HEK293 (cell line): ENCODE data around the gene PUS7.

Experiments
- FEZF1 ChIP-seq: fragments of 450-650 bp; formaldehyde crosslinking; IDR thresholded peaks from 2 replicates; pipeline ENCODE4 v1.5.1; 2016; ENCODE audit warnings: missing biosample characterization, missing genetic modification characterization
- HOXC10 ChIP-seq: sonication (generic); formaldehyde crosslinking; IDR thresholded peaks from 2 replicates; pipeline ENCODE4 v1.8.1; 2023; ENCODE audit warnings: mild to moderate bottlenecking, missing genetic modification reagents
- KLF1 ChIP-seq: fragments of 450-650 bp; formaldehyde crosslinking; IDR thresholded peaks from 2 replicates; pipeline ENCODE4 v1.5.1; 2016; ENCODE audit warnings: missing biosample characterization, missing genetic modification characterization
- MZF1 ChIP-seq: fragments of 450-650 bp; formaldehyde crosslinking; IDR thresholded peaks from 2 replicates; pipeline ENCODE4 v1.5.1; 2017; ENCODE audit warnings: missing biosample characterization, missing genetic modification characterization, borderline replicate concordance
- WT1 ChIP-seq: fragments of 450-650 bp; formaldehyde crosslinking; IDR thresholded peaks from 2 replicates; pipeline ENCODE4 v1.5.1; 2016; ENCODE audit warnings: missing biosample characterization, missing genetic modification characterization
- ZBTB48 ChIP-seq: fragments of 450-650 bp; formaldehyde crosslinking; IDR thresholded peaks from 2 replicates; pipeline ENCODE4 v1.5.1; 2016; ENCODE audit warnings: missing biosample characterization, missing genetic modification characterization
- ZBTB8A ChIP-seq: fragments of 450-650 bp; formaldehyde crosslinking; IDR thresholded peaks from 2 replicates; pipeline ENCODE4 v1.5.1; 2016; ENCODE audit warnings: missing biosample characterization, missing genetic modification characterization
- ZNF266 ChIP-seq: fragments of 450-650 bp; formaldehyde crosslinking; IDR thresholded peaks from 2 replicates; pipeline ENCODE4 v1.5.1; 2016; ENCODE audit warnings: missing biosample characterization, missing genetic modification characterization, low read depth
- ZNF404 ChIP-seq: fragments of 450-650 bp; formaldehyde crosslinking; IDR thresholded peaks from 2 replicates; pipeline ENCODE4 v1.5.1; 2017; ENCODE audit warnings: missing biosample characterization, missing genetic modification characterization
- ZNF544 ChIP-seq: fragments of 450-650 bp; formaldehyde crosslinking; IDR thresholded peaks from 2 replicates; pipeline ENCODE4 v1.5.0; 2017; ENCODE audit warnings: missing biosample characterization, missing genetic modification characterization
- ZNF555 ChIP-seq: fragments of 450-650 bp; formaldehyde crosslinking; conservative IDR thresholded peaks from 2 replicates; pipeline ENCODE4 v1.5.1; 2017; ENCODE audit warnings: missing biosample characterization, mild to moderate bottlenecking, missing genetic modification characterization, inconsistent platforms
- ZNF747 ChIP-seq: fragments of 450-650 bp; formaldehyde crosslinking; IDR thresholded peaks from 2 replicates; pipeline ENCODE4 v1.5.1; 2016; ENCODE audit warnings: missing biosample characterization, missing genetic modification characterization
- ZNF777 ChIP-seq: fragments of 450-650 bp; formaldehyde crosslinking; IDR thresholded peaks from 2 replicates; pipeline ENCODE4 v1.5.1; 2017; ENCODE audit warnings: missing biosample characterization, missing genetic modification characterization, borderline replicate concordance
- ZNF791 ChIP-seq: fragments of 450-650 bp; formaldehyde crosslinking; IDR thresholded peaks from 2 replicates; pipeline ENCODE4 v1.5.1; 2016; ENCODE audit warnings: missing biosample characterization, missing genetic modification characterization
- ZNF837 ChIP-seq: fragments of 450-650 bp; formaldehyde crosslinking; IDR thresholded peaks from 2 replicates; pipeline ENCODE4 v1.5.1; 2016; ENCODE audit warnings: missing biosample characterization, missing genetic modification characterization
- TF ChIP-seq, protein P1 (sequence below): fragments of 450-650 bp; formaldehyde crosslinking; IDR thresholded peaks from 2 replicates; pipeline ENCODE4 v1.5.1; 2016; ENCODE audit warnings: missing biosample characterization, missing genetic modification characterization
- TF ChIP-seq, protein P2 (sequence below): fragments of 450-650 bp; formaldehyde crosslinking; IDR thresholded peaks from 2 replicates; pipeline ENCODE4 v1.5.1; 2016; ENCODE audit warnings: missing biosample characterization, missing genetic modification characterization
- TF ChIP-seq, protein P3 (sequence below): fragments of 450-650 bp; IDR thresholded peaks from 2 replicates; pipeline ENCODE4 v1.5.1; 2018; ENCODE audit warnings: missing biosample characterization, missing genetic modification characterization
- TF ChIP-seq, protein P4 (sequence below): fragments of 450-650 bp; formaldehyde crosslinking; conservative IDR thresholded peaks from 2 replicates; pipeline ENCODE4 v1.5.1; 2016; ENCODE audit warnings: low read depth, missing biosample characterization, missing genetic modification characterization
- TF ChIP-seq, protein P5 (sequence below): fragments of 450-650 bp; formaldehyde crosslinking; IDR thresholded peaks from 2 replicates; pipeline ENCODE4 v1.5.1; 2016; ENCODE audit warnings: missing biosample characterization, missing genetic modification characterization
- TF ChIP-seq, protein P6 (sequence below): fragments of 450-650 bp; IDR thresholded peaks from 2 replicates; pipeline ENCODE4 v1.5.1; 2018; ENCODE audit warnings: missing biosample characterization, mild to moderate bottlenecking, missing genetic modification characterization
- TF ChIP-seq, protein P7 (sequence below): fragments of 450-650 bp; formaldehyde crosslinking; IDR thresholded peaks from 2 replicates; pipeline ENCODE4 v1.5.1; 2016; ENCODE audit warnings: missing biosample characterization, missing genetic modification characterization

The PUS7 gene

DNA sequence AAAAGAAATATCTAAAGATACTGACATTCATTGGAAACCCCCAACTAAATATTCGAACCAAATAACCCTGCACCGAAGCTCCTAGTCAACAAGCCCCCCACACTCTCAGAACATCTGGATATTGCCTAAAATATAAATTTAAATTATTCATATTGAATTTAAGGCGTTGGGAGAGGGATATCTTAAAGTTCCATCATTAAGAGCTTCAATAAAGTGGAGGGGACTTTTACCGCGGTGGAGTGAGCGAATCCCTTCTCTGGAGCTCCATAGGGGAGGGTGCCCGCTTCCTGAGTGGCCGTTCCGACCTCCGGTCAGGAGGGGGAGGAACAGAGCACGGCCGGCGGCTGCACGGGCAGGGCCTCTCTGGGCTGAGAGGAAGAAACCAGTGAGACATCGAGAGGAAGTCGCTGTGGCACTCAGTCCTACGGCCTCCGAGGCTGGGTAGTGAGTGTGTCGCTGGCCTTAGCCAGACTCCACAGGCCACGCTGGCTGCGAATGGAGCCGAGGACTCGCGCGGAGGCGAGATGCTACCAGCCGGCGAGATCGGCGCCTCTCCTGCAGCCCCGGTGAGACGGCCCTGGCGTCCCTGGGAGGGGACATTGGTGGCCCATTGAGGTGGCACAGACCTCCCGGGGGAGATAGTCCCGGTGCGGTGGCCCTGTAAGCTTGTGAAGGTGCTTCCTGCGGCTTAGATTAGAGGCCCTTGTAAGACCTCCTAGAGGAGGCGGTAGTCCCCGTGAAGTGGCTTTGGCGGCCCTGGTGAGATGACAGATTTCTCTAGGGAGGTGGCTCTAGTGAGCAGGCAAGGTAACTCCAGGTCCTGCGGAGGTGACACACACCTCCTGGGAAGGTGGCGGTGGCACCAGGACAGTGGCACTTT lies 10.0 kb upstream of the PUS7 start, which contains the start of gene RINT1 (continued):
- TF ChIP-seq, protein P1, sequence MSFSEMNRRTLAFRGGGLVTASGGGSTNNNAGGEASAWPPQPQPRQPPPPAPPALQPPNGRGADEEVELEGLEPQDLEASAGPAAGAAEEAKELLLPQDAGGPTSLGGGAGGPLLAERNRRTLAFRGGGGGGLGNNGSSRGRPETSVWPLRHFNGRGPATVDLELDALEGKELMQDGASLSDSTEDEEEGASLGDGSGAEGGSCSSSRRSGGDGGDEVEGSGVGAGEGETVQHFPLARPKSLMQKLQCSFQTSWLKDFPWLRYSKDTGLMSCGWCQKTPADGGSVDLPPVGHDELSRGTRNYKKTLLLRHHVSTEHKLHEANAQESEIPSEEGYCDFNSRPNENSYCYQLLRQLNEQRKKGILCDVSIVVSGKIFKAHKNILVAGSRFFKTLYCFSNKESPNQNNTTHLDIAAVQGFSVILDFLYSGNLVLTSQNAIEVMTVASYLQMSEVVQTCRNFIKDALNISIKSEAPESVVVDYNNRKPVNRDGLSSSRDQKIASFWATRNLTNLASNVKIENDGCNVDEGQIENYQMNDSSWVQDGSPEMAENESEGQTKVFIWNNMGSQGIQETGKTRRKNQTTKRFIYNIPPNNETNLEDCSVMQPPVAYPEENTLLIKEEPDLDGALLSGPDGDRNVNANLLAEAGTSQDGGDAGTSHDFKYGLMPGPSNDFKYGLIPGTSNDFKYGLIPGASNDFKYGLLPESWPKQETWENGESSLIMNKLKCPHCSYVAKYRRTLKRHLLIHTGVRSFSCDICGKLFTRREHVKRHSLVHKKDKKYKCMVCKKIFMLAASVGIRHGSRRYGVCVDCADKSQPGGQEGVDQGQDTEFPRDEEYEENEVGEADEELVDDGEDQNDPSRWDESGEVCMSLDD = no peak
- TF ChIP-seq ZBTB8A = peak; percentile 32
- TF ChIP-seq ZNF404 (tag by site-specific recombination) = no peak
- TF ChIP-seq, protein P2, sequence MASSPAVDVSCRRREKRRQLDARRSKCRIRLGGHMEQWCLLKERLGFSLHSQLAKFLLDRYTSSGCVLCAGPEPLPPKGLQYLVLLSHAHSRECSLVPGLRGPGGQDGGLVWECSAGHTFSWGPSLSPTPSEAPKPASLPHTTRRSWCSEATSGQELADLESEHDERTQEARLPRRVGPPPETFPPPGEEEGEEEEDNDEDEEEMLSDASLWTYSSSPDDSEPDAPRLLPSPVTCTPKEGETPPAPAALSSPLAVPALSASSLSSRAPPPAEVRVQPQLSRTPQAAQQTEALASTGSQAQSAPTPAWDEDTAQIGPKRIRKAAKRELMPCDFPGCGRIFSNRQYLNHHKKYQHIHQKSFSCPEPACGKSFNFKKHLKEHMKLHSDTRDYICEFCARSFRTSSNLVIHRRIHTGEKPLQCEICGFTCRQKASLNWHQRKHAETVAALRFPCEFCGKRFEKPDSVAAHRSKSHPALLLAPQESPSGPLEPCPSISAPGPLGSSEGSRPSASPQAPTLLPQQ (tag by site-specific recombination) = peak; percentile 83
- no peak for TF ChIP-seq ZNF555 (tag by site-specific recombination)
- no peak for TF ChIP-seq ZBTB48
- TF ChIP-seq, protein P3, sequence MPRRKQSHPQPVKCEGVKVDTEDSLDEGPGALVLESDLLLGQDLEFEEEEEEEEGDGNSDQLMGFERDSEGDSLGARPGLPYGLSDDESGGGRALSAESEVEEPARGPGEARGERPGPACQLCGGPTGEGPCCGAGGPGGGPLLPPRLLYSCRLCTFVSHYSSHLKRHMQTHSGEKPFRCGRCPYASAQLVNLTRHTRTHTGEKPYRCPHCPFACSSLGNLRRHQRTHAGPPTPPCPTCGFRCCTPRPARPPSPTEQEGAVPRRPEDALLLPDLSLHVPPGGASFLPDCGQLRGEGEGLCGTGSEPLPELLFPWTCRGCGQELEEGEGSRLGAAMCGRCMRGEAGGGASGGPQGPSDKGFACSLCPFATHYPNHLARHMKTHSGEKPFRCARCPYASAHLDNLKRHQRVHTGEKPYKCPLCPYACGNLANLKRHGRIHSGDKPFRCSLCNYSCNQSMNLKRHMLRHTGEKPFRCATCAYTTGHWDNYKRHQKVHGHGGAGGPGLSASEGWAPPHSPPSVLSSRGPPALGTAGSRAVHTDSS = no peak
- no peak for TF ChIP-seq ZNF837 (tag by site-specific recombination)
- TF ChIP-seq, protein P4, sequence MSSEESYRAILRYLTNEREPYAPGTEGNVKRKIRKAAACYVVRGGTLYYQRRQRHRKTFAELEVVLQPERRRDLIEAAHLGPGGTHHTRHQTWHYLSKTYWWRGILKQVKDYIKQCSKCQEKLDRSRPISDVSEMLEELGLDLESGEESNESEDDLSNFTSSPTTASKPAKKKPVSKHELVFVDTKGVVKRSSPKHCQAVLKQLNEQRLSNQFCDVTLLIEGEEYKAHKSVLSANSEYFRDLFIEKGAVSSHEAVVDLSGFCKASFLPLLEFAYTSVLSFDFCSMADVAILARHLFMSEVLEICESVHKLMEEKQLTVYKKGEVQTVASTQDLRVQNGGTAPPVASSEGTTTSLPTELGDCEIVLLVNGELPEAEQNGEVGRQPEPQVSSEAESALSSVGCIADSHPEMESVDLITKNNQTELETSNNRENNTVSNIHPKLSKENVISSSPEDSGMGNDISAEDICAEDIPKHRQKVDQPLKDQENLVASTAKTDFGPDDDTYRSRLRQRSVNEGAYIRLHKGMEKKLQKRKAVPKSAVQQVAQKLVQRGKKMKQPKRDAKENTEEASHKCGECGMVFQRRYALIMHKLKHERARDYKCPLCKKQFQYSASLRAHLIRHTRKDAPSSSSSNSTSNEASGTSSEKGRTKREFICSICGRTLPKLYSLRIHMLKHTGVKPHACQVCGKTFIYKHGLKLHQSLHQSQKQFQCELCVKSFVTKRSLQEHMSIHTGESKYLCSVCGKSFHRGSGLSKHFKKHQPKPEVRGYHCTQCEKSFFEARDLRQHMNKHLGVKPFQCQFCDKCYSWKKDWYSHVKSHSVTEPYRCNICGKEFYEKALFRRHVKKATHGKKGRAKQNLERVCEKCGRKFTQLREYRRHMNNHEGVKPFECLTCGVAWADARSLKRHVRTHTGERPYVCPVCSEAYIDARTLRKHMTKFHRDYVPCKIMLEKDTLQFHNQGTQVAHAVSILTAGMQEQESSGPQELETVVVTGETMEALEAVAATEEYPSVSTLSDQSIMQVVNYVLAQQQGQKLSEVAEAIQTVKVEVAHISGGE = peak; percentile 94
- TF ChIP-seq, protein P5, sequence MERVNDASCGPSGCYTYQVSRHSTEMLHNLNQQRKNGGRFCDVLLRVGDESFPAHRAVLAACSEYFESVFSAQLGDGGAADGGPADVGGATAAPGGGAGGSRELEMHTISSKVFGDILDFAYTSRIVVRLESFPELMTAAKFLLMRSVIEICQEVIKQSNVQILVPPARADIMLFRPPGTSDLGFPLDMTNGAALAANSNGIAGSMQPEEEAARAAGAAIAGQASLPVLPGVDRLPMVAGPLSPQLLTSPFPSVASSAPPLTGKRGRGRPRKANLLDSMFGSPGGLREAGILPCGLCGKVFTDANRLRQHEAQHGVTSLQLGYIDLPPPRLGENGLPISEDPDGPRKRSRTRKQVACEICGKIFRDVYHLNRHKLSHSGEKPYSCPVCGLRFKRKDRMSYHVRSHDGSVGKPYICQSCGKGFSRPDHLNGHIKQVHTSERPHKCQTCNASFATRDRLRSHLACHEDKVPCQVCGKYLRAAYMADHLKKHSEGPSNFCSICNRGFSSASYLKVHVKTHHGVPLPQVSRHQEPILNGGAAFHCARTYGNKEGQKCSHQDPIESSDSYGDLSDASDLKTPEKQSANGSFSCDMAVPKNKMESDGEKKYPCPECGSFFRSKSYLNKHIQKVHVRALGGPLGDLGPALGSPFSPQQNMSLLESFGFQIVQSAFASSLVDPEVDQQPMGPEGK (tag by site-specific recombination) = no peak
- TF ChIP-seq, protein P6, sequence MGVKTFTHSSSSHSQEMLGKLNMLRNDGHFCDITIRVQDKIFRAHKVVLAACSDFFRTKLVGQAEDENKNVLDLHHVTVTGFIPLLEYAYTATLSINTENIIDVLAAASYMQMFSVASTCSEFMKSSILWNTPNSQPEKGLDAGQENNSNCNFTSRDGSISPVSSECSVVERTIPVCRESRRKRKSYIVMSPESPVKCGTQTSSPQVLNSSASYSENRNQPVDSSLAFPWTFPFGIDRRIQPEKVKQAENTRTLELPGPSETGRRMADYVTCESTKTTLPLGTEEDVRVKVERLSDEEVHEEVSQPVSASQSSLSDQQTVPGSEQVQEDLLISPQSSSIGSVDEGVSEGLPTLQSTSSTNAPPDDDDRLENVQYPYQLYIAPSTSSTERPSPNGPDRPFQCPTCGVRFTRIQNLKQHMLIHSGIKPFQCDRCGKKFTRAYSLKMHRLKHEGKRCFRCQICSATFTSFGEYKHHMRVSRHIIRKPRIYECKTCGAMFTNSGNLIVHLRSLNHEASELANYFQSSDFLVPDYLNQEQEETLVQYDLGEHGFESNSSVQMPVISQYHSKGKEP (tag by site-specific recombination) = peak; percentile 35; the same call in 1 of the 2 replicates
- no peak; the same call in 1 of the 2 replicates for TF ChIP-seq WT1 (tag by site-specific recombination)
- TF ChIP-seq FEZF1 (tag by site-specific recombination) = no peak
- peak; percentile 91 for TF ChIP-seq MZF1 (tag by site-specific recombination)
- no peak for TF ChIP-seq ZNF791
- TF ChIP-seq ZNF266 = no peak
- TF ChIP-seq ZNF544 (tag by site-specific recombination) = no peak
- TF ChIP-seq ZNF747 (tag by site-specific recombination) = no peak
- TF ChIP-seq KLF1 (tag by site-specific recombination) = no peak
- no peak for TF ChIP-seq HOXC10
- TF ChIP-seq, protein P7, sequence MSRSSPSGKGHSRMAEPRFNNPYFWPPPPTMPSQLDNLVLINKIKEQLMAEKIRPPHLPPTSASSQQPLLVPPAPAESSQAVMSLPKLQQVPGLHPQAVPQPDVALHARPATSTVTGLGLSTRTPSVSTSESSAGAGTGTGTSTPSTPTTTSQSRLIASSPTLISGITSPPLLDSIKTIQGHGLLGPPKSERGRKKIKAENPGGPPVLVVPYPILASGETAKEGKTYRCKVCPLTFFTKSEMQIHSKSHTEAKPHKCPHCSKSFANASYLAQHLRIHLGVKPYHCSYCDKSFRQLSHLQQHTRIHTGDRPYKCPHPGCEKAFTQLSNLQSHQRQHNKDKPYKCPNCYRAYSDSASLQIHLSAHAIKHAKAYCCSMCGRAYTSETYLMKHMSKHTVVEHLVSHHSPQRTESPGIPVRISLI (tag by site-specific recombination) = no peak
- no peak for TF ChIP-seq ZNF777 (tag by site-specific recombination)
